ENCODE data around the gene PIGQ.

DNA sequence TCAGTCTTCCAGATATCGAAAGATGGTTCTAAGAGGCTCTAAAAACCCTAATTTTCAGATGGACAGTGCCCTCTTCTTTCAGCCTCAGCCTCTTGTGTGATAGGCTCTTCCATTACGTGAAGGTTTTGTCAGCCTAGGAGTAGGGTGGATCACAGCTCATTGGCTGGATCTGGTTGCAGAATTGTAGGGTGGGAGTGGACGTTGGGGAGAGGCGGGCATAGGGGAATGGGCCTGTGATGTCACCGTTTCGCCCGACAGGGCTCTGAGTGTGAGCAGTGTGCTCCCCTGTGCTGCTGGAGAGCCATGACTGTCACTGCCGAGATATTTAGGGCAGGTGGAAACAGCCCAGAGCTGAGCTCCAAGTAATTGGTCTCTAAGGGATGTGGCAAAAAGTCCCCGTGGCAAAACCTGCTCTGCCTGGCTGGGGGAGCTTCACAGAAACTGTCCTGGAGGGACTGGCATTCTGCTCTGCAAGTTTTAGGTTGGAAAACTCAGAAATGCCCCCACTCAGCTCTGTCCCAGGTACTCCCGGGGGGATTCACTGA is 54.8 kb downstream of the PIGQ start:
- TF ChIP-seq POLR2A (IDR thresholded peaks at IDR 0.05), result no peak
- no peak for TF ChIP-seq CTCF (IDR thresholded peaks at IDR 0.05)
- no peak for TF ChIP-seq POLR2AphosphoS5 (IDR thresholded peaks at IDR 0.05)
- no peak for TF ChIP-seq EP300 (IDR thresholded peaks at IDR 0.05; ENCODE audit: low read depth)

All from transverse colon (tissue), 4 donors.